CD4-positive, alpha-beta T cell treated with Interferon alpha-2 for 1 hour (primary cell): Measurements from ENCODE around the gene CBX7.
A peak's percentile ranks its signal among the peaks of the same experiment; 100 is the strongest.

ENCODE experiments used
- DNase-seq, 2 donors: peaks; one replicate each; pipeline ENCODE4 v3.0.0-alpha.2; 2020 to 2022

The CBX7 gene

DNA sequence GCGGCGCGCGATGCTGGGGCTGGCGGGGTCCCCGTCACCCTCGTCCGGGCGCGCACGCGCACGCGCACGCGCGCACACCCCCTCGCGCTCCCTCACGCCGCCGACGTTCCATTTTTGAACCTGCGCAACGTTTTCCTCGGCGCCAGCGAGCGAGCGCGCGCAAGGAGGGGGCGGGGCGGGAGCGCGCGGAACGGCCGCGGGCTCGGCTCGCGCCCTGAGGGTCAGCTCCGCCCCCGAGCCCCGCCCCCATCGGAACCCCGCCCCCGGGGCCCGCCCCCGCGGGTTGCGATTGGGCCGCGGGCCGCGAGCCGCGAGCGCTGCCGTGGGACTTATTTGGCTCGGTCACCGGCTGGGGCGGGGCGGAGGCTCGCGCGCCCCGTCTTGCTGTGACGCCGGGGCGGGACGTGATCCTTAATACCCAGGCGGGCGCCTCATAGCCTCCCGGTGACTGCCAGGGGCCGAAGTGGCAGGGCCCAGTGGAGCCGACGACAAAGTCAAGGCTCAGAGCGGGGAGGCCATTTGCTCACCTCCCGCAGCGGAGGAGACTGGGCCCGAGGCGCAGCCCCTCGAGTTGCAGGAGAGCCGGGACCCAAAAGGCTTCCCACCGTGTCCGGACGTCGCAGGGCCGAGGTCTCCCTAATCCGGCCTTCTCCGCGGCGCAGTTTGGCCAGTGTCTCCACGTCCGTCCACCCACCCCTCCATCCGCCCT is at the start of gene CBX7:
Gene CBX7, minus strand, starts transcription at position 170 of the 709 bp plus-strand sequence. CDS start 236 bp downstream, outside the sequence.
- DNase-seq = peak; percentile 92 to 97

DNA sequence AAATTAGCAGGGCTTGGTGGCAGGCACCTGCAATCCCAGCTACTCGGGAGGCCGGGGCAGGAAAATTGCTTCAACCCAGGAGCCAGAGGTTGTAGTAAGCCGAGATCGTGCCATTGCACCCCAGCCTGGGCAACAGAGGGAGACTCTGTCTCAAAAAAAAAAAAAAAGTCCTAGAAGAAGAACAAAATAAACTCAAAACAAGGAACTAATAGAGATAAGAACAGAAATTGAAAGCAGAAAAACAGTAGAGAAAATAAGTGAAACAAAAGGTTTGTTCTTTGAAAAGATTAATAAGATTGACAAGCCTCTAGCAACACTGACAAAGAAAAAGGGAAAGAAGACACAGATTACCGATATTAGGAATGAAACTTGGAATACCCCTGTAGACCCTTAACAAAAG is 45.1 kb upstream of the CBX7 start:
- no peak for DNase-seq

DNA sequence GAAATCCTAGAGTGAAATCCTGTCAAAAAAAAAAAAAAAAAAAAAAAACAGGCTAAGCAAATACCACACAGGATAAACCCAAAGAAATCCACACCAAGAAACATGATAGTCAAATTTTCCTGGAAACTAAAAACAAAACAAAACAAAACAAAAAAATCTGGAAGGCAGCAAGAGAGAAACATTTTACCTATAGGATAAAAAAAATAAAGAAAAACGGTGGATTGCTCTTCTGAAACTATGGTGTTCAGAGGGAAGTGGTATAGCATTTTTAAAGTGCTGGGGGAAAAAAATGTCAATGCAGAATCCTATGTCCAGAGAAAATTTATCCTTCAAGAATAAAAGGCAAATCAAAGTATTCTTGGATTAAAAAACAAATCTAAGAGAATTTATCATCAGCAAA is 41.6 kb upstream of the CBX7 start:
- DNase-seq = no peak

DNA sequence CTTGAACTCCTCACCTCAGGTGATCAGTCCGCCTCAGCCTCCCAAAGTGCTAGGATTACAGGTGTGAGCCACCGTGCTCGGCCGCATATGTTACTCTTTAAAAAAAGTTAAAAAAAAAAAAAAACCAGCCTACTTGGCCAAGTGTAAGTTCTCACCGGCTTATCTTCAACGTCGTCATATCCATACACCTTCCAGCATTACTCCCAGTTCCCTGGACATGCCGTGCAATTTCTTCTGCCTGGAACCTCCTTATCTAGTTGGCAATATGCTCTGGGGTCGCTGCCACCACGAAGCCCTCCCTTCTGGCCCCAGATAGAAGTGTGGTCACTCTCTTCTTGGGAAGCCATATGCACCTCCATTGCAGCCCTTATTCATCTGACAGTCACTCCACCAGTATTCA is 36.3 kb upstream of the CBX7 start:
- no peak for DNase-seq

DNA sequence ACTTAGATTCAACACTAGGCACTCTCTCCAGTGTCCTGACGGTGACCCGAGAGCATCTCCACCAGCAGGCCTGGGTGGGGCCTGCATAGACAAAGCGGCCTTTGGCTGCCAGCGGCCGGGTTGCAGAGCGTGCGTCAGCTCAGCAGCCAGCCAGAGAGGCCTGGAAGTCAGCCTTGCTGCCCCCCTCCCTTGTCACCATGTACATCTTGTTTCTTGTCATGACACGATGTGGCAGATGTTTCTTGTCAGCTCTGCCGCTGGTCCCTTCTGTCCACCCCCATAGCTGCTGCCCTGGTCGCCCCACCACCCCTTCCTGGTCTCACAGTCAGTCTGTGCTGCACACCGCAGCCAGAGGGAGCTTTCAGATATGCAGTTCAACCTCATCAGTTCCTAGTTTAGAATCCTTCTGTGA is 33.1 kb upstream of the CBX7 start:
- DNase-seq = no peak

DNA sequence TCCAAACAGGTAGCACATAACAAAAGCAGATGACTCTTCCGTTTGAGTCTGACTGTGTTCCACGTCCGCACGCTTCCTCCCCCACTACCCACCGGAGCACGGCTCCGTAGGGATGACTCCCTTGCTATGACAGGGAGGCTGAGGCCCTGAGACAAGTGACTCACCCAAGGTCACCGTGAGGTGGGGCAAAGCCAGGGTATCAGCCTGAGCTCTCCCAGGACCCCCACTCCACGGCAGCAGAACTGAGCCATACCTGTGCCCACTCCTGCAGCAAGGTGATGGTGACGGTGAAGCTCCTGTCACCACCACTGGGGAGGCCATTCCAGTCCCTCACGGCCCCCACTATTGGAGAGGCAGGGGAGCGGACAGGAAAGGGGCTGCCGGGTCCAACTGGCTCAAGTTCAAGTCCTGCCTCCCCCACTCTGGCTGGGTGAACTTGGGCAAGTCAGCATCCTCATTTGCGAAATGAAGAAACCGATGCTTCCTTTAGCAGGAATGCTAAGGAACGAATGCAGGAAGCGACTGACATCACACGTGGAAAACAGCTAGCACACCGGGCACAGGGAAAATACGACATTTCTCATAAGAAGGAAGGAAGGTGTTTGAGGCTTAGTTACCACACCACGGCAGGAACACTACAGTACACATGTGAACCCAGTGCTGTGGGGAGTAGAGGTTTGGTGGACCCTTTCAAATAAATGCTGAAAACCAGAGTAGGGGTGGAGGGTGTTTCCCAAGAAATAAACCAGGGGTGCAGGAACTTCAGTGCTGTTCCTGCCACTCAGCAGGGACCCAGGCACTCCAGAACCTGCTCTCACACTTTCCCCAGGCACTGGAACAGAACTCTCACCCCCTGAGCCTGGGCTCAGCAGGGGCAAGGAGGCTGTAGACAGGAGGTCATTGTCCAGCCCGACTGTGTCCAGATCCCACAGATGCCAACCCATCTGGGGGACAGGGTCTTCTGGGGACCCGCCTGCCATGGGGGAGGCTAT is 32.4 kb upstream of the CBX7 start:
- DNase-seq = no peak

DNA sequence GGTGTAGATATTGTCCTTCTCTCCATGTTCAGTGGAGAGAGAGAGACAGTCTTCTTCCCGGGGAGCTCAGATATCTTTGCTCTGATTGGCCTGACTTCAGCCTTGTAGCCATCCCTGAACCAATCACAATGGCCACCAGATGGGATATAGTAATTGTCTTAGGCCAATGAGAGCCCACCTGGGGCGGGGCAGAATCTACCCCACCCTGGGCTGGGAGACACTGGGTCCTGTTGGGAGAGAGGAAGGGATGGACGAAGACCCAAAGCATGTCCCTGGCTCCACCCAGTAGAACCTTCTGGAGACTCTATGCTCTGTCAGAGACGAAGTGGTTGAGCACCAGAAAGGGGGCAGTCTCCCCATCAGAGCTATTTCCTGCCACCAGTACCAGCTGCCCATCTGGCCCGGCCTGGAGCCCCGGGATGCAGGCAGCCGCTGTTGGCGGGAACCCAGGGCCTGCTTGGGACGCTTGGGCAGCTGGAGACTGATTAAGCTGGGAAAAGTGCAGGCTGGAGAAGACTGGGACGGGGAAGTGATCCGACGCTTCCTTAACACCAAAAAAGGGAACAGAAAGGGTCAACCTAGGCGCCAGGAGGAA is 31.6 kb upstream of the CBX7 start:
- DNase-seq = no peak

DNA sequence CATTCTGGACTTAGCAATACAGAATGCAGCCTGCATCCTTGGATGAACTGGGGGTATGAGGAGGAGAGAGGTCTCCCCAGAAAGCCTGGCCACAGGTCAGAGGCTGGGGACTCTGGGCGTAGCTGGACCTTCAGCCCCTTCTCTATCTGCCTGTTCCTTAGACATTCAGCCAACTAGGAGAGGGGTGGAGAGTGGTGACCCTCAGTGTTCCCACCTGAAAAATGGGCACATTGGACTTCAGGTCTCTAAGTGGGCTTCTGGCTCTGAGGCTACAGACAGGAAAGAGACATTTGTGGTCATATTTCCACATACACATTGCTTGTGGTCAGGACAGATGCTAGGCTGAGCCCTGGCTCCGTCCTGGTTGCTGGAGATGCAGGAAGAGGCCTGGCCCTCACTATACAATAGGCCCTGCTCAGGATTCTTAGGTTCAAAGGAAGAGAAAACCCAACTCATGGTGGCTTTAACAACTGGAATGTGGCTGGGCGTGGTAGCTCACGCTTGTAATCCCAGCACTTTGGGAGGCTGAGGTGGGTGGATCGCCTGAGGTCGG is 30.1 kb upstream of the CBX7 start:
- no peak for DNase-seq

DNA sequence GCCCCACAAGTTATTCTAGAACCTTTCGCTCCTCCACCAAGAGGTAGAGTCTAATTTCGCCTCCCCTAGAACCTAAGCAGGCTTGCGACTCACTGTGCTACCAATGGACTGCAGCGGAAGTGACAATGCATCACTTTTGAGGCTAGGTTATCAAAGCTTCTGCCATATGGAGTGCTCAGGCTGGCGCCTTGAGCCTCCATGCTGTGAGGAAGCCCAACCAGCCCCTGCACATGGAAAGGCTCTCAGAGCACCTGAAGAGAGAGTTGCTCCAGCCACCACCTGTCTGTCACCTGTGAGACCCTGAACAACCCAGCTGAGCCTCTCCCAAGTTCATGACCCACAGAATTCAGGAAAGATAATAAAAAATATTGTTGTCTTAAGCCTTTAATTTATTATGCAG is 29.3 kb upstream of the CBX7 start:
- no peak for DNase-seq

DNA sequence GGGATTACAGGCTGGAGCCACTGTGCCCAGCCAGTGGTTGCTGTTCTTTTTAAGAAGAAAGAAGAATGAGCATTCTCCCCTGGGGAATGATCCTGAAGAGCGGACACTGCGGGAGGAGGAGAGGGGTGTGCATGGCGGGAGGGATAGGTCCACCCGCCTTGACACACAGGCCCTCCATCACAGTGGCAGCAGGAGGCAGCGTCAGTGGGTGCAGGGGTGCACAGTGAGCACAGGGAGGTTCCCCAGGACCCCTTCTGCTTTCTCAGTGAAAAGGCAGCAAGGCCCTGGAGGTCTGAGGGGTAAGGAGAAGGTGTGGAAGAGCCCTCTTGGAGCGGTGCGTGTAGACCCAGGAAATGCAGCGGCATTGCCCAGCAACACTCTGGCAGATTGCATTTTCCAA is 28.9 kb upstream of the CBX7 start:
- no peak for DNase-seq

DNA sequence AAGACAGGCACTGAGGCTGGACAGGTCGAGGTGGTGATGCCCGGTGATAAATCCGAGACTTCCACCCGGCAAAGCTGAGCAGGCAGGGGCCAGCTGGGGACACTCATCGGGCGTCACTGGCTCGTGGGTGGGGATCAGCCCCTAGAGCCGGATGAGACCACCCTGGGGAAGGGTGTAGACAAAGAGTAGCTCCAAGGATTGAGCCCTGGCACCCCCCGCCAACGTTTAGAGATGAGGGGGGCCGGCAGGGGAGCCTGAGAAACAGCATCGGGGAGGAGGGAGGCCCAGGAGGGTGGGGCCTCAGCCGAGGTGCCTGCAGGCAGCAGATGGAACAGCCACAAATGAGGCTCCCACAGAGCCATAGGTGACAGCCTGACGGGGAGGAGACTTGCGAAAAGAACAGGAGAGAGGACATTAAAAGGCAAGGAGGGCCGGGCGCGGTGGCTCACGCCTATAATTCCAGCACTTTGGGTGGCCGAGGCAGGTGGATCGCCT is 27.4 kb upstream of the CBX7 start:
- DNase-seq = no peak

DNA sequence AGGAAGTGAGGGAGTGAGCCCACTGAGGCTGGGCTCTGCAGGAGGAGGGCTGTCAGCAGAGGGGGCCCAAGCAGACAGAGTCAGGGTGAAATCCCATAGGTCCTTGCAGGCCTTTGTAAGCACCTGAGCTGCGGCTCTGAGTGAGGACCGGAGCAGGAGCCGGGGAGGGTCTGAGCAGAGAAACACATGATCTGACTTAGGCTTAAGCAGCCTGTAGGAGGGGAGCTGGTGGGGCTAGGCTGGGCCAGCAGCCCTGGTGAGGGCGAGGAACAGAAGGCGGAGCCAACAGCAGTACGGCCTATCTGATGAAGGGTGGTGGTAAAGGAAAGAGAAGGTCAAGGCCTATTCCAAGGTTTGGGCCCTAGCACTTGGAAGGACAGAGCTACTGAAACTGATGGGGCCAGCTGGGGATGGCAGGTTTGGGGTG is 26.9 kb upstream of the CBX7 start:
- no peak for DNase-seq

DNA sequence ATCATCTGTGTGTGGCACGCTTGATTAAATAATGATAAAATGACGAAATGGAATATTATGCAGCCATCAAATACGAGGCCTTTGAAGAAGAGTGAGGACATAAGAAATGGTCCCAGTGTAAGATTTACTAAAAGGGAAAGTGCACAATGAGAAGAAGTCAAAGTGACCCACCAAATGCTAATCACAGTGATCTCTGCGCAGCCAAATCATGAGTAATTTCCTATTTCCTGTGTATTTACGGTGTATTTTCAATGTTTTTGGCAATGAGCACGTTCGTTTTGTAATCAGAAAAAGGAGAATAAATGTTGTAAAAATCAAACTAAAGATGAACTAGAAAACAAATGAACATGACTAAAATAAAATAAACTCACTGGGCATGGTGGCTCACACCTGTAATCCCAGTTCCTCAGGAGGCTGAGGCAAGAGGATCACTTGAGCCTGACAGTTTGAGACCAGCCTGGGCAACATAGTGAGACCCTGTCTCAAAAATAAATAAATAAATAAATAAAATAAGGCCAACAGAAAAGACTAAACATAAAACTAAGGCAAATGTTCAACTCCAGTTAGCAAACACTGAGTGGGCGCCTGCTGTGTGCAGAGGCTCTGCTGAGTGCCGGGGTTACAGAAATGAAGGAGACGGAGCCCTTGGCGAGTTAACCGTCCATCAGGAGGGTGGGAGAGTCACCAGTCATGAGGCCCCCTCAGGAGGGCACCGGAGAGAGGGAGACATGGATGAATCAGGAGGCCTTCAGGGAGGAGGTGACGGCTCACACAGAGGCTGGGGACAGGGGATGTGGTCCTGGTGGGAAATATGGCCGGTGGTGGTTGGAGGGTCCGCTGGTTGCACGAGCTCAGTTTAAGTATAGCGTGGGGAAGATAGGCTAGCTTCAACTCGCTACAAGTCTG is 26.0 kb upstream of the CBX7 start:
- peak in 1 of 2 donors; percentile 25 for DNase-seq

DNA sequence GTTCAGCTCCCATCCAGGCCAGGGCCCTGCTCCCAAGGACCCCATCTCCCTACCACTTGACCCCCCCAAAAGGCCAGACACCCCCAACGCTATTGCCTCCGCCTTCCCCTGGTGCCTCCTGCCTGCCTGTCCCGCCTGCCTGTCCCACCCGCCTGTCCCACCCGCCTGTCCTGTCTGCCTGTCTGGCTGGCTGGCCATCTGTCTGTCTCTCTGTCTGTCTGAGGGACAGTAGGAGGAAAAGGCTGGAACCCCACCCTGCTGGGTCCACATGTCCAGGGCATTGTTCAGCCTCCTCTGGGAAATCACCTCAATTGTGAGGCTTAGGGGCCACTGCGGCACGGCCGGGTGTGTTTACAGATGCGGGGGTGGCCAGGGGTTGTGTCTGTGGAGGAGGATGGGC is 25.3 kb upstream of the CBX7 start:
- no peak for DNase-seq

DNA sequence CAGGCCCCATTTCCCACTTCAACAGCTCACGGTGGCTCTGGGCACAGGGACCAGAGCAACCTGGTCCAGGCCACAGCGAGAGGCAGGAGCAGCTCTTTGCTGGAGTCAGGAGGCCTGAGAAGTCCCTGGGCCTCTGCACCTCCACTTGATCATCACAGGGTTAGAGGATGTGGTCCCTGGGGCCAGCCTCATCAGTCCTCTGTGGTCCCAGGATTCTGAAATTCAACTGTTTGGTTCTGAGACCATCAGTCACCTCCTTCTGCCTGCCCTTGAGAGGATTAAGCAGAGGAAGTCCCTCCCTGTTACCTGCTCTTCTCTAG is 24.9 kb upstream of the CBX7 start:
- DNase-seq = no peak

DNA sequence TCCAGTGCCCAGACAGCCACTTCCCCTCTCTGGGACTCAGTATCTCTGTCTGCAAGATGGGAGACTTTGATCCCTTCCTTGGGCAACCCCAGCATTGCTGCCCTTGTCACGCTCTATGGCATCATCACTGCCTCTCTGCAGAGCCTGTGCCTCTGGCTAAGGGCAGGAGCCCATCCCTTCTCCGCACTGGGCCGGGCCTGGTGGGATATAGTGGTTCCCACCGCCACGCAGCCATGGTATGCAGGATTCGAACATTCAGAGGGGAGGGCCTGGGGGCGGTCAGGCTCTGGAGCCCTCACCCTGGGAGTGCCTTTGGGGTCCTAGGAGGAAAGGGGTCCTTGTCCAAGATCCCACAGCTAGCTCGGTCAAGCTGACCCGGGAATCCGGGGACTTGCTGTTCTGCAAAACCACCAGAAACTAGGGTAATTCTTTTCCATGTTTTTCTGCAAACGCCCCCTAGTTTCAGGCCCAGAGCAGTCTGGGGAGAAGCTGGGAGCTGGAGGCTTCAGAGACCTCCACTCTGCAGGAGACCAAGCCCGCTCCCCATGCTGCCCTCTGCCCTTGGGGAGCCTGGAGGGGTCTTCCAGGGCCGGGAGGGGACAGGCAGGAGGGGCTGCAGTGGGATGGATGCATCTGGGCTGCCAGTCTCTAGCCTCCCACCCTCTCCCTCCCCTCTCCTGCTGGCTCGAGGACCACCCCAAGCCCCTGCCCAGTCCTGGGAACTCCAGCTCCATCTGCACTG is 24.4 kb upstream of the CBX7 start:
- DNase-seq = no peak

DNA sequence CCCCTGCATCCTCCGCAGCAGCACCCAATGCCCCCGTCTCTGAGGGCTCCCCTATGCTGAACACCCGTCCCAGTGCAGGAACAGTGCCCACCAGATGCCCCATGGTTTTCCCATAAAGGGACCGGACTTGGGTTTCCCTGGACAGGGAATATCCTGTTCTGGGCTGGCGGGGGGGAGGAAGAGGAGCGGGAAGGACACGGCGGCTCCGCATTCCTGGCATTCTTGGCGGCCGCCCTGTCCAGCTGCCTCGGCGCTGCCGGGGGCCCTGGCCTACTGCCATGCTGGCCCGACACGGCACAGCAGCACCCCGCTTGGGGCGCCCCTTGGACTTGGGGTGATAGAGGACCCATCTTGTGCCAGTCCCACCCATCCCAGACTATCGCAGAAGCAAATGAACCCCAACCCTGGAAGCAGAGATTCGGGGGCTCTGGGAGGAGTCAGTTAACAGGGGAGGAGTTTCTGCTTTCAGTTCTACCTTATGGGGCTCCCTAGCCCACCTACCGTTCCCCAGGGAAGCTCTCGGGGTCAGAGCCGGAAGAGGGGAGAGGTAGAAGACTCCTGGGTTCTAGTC is 23.7 kb upstream of the CBX7 start:
- no peak for DNase-seq

DNA sequence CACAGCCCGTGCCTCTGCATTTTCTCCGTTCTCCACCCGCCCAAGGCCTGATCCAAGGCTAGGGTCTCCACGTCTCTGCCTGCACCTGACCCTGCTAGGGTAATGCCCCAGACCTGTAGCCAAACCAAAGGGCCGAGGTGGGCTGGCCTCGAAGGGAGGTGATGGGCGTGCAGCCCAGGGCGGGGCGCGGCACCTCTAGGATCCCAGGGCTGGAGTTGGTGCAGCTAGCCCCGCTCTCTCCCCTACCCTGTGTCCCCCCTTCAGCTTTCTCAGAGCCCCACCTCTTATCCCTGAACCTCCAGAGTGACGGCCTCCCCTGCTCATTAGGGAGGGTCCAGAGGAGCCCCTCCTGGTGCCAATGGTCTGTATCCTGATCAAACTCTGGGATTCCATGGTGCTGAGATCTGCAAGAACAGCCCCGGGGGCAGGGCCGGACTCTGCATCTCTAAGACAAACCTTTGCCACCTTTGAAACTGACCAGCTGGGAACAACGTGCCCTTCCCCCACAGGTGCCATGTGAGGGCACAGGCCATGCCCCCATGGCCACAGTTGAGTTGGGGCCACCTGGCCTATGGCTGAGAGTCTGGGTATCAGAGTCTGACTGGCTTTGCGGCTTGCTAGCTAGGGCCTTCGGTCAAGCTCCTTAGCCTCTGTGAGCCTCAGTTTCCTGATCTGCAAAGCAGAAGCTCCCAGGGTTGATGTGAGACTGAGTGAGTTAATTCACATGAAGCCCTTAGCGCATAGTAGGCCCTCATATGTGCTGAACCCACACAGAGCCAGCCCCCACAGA is 23.1 kb upstream of the CBX7 start:
- DNase-seq = no peak

DNA sequence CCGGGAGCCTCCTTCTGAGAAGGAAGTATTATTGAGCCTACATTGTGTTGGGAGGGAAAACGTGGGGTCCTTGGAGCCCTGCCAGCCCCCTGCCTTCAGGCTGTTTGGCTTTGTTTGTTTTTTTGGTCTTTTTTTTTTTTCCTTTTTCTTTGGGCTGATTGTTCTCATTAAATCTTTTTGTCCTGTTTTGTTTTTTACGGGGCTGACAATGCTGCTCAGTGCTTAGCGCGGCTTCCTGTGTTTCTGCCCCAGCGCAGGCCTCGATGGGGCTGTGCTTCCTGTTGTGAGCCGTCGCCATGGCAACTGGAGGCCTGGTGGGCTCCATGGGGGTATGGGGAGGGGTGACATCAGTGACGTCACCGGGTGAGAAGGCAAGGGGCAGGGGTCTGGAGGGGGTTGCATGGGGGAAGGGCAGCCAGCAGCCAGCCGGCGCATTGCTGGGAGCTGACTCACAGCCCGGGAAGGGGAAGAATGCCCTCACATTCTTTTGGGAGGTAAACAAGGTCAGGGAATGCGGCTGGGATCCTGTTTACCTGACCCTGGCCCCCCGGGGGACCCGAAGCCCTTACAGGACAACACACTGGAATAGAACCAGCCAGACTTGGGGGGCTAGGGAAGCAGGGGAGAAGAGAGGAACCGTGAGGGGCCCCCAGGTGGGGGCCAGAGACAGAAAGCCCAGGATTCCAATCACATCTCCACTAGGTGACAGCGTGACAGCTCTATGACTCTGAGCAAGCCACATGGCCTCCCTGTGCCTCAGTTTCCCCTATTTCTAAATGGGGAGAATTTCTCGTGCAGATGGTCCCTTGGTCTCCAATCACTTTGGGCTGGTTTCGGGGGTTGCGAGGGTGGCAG is 22.2 kb upstream of the CBX7 start:
- DNase-seq = peak; percentile 85
